Cardiac fibroblast (primary cell): ENCODE results near the gene LRR1.
A peak's percentile ranks its signal among the peaks of the same experiment; 100 is the strongest.

Source experiments
- DNase-seq, 2 donors: peaks; one replicate each; pipeline versions ENCODE4 v3.0.0 to v3.0.0-alpha.2; 2010; ENCODE audit warnings: low read depth in 2 of 2
- H3K4me3 ChIP-seq, 2 donors: replicated peaks in 1 of 2; 1 replicate in 1 of 2; 2 replicates in 1 of 2; pipeline ENCODE4 v1.5.1; 2011; ENCODE audit warnings: low read depth in 2 of 2, low read length in 2 of 2, mild to moderate bottlenecking in 2 of 2, moderate library complexity in 1 of 2
- TF ChIP-seq, protein P1 (sequence below): IDR thresholded peaks from one replicate; pipeline ENCODE4 v1.5.1; 2011; ENCODE audit warnings: low read depth, mild to moderate bottlenecking, low read length, inconsistent platforms

The LRR1 gene

DNA sequence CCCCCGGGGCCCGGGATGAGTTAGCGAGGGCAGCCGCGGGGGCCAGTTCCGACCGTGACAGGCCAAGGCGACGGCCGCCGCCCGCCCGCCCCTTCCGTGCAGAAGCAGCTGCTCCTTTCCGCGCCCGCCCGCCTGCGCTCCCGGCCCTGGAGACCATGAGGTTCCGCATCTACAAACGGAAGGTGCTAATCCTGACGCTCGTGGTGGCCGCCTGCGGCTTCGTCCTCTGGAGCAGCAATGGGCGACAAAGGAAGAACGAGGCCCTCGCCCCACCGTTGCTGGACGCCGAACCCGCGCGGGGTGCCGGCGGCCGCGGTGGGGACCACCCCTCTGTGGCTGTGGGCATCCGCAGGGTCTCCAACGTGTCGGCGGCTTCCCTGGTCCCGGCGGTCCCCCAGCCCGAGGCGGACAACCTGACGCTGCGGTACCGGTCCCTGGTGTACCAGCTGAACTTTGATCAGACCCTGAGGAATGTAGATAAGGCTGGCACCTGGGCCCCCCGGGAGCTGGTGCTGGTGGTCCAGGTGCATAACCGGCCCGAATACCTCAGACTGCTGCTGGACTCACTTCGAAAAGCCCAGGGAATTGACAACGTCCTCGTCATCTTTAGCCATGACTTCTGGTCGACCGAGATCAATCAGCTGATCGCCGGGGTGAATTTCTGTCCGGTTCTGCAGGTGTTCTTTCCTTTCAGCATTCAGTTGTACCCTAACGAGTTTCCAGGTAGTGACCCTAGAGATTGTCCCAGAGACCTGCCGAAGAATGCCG lies 22.6 kb downstream of the LRR1 start:
- peak overlapping the region; percentile 92 to 93 for H3K4me3 ChIP-seq
- TF ChIP-seq, protein P1, sequence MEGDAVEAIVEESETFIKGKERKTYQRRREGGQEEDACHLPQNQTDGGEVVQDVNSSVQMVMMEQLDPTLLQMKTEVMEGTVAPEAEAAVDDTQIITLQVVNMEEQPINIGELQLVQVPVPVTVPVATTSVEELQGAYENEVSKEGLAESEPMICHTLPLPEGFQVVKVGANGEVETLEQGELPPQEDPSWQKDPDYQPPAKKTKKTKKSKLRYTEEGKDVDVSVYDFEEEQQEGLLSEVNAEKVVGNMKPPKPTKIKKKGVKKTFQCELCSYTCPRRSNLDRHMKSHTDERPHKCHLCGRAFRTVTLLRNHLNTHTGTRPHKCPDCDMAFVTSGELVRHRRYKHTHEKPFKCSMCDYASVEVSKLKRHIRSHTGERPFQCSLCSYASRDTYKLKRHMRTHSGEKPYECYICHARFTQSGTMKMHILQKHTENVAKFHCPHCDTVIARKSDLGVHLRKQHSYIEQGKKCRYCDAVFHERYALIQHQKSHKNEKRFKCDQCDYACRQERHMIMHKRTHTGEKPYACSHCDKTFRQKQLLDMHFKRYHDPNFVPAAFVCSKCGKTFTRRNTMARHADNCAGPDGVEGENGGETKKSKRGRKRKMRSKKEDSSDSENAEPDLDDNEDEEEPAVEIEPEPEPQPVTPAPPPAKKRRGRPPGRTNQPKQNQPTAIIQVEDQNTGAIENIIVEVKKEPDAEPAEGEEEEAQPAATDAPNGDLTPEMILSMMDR, result no peak
- DNase-seq, result peak; percentile 65 to 73

DNA sequence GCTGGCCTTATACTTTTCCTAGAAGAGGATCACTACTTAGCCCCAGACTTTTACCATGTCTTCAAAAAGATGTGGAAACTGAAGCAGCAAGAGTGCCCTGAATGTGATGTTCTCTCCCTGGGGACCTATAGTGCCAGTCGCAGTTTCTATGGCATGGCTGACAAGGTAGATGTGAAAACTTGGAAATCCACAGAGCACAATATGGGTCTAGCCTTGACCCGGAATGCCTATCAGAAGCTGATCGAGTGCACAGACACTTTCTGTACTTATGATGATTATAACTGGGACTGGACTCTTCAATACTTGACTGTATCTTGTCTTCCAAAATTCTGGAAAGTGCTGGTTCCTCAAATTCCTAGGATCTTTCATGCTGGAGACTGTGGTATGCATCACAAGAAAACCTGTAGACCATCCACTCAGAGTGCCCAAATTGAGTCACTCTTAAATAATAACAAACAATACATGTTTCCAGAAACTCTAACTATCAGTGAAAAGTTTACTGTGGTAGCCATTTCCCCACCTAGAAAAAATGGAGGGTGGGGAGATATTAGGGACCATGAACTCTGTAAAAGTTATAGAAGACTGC lies 23.4 kb downstream of the LRR1 start:
- DNase-seq, result no peak
- peak overlapping the region; percentile 92 to 93 for H3K4me3 ChIP-seq
- TF ChIP-seq, protein P1, result no peak

DNA sequence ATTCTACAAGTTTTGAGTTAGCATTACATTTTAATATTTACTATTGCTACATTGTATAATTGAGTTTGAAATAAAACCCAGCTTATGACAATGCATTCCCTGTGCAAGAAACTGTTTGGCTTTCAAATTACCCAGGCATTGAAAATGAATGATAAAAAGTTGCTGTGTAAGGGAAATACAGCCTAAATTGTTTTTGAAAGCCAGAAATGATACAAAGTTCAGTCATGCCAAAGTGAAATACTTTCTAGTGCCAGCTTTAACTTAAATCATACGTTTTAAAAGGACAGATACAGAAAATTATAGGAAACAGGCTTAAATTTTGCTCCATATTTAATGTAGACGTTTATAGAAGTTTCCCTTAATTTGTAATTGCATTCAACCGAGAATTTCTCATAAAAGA lies 24.6 kb downstream of the LRR1 start:
- no peak overlapping the region for H3K4me3 ChIP-seq
- DNase-seq, result peak in 1 of 2 donors; percentile 18
- TF ChIP-seq, protein P1, result no peak

DNA sequence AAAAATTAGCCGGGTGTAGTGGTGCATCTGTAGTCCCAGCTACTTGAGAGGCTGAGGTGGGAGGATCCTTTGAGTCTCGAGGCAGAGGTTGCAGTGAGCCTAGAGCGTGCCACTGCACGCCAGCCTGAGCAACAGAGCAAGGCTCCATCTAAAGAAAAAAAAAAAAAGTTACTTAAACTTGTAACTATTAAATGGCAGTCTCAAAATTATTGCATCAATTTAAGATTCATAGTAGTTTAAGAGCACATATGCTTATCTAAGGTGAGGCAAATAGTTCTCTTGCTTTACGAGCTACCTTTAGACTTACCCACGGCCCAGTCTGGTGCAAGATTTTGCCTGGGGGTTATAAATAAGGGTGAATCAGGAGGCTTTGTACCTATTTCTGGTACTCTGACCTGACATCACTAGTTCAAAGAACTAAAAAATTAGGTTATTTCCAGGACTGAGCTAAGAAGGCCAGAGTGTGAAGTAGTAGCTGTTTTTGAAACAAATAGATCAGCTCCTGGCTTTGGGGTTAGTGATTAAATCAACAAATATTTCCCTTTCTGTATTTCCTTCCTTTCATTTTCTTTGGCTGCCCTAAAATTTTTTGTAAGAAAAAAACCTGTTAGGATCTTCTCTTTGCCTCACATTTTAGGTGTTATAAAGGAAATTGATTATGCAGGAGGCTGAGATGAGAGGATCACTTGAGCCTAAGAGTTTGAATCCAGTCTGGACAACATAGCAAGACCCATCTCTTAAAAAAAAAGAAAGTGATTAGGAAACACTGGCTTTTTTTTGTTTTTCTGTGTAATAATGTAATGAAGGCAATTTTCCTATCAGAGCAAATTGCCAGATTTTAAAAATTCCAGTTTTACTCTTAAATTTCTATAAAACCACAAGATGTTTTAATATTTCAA lies 25.4 kb downstream of the LRR1 start:
- no peak overlapping the region for H3K4me3 ChIP-seq
- TF ChIP-seq, protein P1, result no peak
- peak in 1 of 2 donors; percentile 43 for DNase-seq

DNA sequence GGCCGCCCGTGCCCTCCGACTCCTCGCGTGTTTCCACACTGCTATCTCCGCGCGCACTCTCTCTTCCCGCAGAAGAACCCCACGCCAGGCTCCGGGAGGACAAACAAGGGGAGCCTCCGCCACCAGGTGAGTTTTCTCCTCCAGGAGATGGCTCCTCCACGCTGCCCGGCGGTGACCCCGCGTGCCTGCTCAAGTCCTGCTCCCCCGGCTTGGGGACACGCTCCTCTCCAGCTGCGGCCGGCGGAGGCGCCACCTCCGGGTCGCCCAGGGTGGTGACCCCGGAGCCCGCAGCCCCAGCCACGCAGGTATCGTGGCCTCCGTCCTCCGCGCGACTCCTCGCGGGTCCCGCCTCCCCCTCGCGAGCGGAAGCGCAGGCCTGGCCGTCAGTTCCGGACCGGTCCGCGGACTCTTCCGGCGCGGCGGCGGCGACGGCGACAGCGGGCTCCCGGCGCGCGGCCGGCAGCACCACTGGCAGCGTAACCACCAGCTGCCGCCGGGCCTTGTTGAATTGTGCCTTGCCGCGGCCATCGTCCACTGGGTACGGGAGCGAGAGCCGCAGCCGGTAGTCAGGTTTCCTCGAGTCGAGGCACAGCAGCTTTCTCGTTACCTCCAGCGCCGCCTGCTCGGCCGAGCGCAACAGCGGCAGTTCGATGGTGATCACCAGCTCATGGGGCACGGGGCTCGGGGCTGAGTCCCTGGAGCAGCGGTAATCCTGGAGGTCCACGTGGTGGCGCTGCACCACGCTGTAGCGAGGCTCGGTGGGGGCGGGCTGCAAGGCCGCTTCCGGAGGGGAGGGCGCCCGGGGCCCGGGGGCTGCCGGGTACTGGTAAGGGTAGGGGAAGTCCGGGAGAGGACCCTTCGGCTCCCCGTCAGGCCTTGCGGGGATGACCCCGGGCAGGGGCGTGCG lies 35.2 kb downstream of the LRR1 start:
- TF ChIP-seq, protein P1, result peak; percentile 48
- peak overlapping the region; percentile 92 to 96 for H3K4me3 ChIP-seq
- DNase-seq, result peak; percentile 96 to 97
